Measurements from ENCODE around the gene TNNC2.
A peak's percentile ranks its signal among the peaks of the same experiment; 100 is the strongest.
"Not testable (repeated sequence)": the region's sequence is repeated elsewhere in the genome, so short reads cannot be mapped to it uniquely, and the experiment has no call there.

TNNC2 gene

GRCh38 chr20:45827030-45827652 is at the start of gene TNNC2:
Gene TNNC2 (minus strand): TSS chr20:45827312. CDS start chr20:45827248, 64 bp downstream.
- DNase-seq (ENCODE audit: low spot score) = no peak

DNA sequence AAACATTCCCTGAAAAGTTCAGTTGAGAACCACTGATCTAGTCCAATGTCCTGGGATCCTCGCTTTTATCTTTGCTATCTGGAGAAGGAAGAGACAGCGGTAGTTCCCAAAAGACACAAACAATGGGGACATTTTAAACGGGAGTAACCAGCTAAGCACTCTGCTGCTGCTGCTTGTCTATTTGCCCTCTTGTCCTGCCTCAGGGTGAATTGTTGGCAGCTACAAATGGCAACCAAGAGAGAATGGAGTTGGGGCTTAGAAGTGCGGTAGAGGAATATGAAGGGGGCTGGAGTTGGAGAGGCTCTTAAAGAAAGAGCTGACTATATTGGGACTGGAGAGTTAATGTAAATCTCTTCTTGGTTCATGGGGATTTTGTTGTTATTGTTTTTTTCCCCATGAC is 47.5 kb upstream of the TNNC2 start:
- no peak for DNase-seq (ENCODE audit: low spot score)

GRCh38 chr20:45874104-45874481 is 47.0 kb upstream of the TNNC2 start:
- not testable (repeated sequence) for DNase-seq (ENCODE audit: low spot score)

GRCh38 chr20:45873409-45874103 is 46.4 kb upstream of the TNNC2 start:
- DNase-seq (ENCODE audit: low spot score) = no peak

DNA sequence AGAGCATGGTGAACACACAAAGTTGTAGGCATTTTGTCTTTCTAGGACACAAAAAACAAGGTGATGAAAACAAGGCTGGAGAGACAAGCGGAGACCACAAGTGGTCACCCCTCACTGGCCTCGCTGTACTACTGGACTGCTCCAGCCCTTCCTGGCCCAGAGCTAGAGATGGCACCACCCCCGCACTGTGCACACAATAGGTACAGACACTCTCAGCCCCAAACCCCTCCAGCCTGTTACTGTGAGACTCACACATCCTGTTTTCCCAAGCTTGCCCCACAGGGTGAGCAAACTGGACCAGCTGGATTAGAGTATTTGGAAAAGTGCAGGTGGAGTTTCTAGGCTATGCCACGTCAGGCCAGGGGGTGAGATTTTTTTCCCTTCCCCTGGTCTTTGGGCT is 45.5 kb upstream of the TNNC2 start:
- DNase-seq (ENCODE audit: low spot score) = no peak

DNA sequence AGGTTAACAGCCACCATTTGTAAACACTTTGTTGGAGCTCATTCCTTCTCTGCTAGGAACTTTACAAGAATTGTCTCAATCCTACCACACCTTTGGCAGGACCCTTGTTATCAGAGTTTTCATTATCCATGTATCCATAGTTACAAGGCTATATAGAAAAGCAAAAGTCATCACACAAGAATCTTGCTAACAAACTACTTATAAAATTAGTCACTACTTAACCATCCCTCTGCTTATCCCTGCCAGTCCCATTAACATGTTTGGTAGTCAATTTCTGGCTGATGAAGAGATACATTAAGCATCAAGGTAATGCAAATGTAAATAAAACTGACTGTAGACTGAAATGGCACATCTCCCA is 40.7 kb upstream of the TNNC2 start:
- DNase-seq (ENCODE audit: low spot score) = peak; percentile 80

DNA sequence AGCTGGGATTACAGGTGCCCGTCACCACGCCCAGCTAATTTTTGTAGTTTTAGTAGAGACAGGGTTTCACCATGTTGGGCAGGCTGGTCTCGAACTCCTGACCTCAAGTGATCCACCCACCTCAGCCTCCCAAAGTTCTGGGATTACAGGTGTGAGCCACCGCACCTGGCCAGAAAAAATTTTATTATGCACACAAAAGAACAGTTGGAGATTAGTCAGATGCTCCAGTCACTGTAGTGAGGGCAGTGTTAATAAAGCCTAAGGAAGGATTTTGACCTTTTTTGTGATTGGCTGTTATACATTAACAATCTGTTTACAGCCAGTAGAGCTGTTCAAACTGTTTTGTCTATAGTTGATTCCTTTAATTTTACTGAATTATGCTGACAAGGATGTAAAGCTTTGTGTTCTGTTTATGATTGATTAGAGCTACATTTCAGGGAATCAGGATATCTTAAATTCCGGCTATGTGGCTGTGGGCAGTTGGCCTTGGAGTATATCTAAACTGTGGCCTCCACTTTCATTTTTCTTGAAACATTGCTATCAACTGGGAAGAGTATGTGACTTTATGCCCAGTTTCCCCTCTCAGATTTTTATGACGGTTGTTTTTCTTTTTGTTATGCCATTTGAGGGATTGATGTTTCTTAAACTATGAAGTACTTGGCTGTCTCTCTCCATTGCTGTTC is 40.2 kb upstream of the TNNC2 start:
- DNase-seq (ENCODE audit: low spot score) = no peak

- no peak for DNase-seq (ENCODE audit: low spot score)
Measured at GRCh38 chr20:45866454-45866853, 39.3 kb upstream of the TNNC2 start.

DNA sequence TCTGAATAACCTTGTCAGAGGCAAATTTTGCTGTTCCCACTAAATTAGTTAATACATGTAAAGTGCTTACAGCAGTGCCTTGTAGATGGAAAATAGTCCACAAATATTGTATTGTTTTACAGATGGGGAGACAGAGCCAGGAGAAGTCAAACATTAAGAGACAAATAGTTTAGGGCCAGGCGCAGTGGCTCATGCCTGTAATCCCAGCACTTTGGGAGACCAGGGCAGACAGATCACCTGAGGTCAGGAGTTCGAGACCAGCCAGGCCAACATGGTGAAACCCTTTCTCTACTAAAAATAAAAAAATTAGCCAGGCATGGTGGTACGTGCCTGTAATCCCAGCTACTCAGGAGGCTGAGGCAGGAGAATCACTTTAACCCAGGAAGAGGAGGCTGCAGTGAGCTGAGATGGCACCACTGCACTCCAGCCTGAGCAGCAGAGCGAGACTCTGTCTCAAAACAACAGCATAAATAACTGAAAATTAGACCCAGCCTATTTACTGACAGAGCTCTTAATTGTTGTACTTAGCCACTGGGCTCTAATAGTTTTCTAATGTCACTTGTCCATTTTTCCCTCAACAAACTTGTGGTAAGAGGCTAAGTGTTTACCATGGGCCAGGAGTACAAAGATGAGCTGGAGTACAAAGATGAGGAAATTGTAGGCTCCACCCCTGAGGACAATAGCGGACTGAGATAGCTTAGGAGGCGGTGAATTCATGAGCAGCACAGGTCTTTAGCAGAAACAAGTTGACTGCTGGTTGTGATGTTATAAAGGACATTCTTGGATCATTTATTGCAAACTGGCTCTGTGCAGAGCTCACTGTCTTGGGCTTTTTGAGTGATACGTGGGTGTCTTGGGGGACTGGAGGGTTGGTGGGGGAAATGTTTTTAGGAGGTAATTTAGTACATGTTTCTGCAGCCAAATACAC is 36.7 kb upstream of the TNNC2 start:
- no peak for DNase-seq (ENCODE audit: low spot score)

- DNase-seq (ENCODE audit: low spot score) = no peak
Measured at GRCh38 chr20:45861221-45862075, 34.3 kb upstream of the TNNC2 start.

DNA sequence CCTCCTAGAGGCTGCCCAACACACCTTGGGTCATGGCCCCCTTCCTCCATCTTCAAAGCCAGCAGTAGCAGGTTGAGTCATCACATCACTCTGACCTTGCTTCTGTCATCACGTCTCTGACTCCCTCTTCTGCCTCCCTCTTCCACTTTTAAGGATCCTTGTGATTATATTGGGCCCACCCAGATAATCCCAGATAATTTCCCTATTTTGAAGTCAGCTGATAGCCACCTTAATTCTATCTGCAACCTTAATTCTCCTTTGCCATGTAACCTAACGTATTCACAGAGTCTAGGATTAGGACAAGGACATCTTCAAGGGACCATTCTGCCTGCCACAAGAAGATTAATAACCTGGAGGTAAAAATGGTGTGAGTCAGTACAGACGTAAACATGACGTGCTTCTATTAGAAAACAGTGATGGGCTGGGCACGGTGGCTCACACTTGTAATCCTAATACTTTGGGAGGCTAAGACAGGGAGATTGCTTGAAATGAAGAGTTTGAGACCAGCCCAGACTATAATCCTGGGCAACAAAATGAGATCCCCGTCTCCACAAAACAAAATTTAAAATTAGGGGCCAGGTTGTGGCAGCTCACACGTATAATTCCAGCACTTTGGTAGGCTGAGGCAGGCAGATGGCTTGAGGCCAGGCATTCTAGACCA is 33.6 kb upstream of the TNNC2 start:
- no peak for DNase-seq (ENCODE audit: low spot score)

DNA sequence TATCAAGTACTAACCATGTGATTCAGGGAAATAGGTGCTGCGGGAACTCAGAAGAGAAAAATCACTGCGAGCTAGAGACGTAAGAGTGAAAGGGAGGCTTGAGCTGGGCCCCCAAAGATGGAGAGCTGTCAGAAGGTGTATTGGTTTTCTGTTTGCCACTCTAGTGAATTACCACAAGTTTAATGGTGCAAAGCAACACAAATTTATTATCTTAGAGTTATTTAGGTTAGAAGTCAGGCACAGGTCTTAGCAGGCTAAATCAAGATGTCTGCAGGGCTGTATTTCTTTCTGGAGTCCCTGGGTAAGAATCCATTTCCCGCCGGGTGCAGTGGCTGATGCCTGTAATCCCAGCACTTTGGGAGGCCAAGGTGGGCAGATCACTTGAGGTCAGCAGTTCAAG is 32.8 kb upstream of the TNNC2 start:
- DNase-seq (ENCODE audit: low spot score) = no peak

DNA sequence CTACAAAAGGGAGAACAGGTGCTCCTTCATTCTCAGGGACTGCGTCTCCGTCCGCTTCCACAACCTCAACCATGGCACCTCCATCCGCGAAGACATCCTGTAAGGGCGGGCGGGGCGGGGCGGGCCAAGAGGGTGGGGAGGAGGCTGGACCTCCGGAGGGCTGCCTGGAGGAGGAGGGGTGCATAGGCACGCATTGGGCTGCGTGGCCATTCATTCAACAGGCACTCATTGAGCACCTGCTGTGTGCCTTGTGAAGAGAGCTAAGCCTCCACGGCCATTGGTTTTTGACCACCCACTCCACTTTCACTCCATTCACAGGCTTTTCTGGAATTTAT is 30.7 kb upstream of the TNNC2 start:
- DNase-seq (ENCODE audit: low spot score) = no peak

DNA sequence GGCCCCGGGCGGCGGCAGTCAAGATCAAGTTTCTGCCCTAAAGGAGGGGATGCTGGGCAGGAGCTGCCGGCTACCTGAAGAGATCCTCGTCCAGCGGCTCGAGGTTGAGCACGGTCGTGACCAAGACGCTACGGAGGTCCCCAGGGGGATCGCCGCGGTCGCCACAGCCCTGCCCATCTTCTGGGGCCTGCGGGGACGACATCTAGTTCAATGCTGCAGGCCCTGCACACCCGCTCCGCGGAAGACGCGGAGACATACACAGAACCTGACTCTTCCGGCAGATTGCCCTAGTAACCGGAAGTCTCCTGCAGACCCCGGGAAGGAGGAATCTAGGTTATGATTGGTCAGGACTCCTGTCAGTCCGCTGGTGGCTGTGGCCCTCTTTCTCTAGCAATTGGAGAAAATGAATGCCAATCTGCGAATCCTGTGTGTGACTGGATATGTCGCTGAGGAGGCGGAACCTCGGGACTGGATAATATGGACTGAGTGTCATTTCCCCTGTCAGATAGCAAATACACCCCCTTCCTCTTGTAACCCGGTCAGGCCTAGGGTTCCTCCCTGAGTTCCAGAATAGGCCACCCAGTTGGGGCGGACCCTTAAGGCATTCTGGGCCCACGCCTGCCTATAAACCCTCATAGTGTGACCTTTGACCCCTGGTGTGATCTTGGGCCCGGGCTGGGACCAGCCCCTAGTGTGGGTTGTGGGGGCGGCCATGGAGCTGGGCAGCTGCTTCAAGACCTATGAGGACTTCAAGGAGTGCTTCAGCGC is 30.2 kb upstream of the TNNC2 start, which contains the start of the genes ACOT8 and ZSWIM3:
Gene ACOT8 (minus strand): TSS at position 279 of the 768 bp plus-strand sequence. CDS start 77 bp downstream, at position 202.
Gene ZSWIM3 (plus strand): TSS at position 501 of the 768 bp plus-strand sequence. CDS start 212 bp downstream, at position 713.
- peak; percentile 100 for DNase-seq (ENCODE audit: low spot score)

- no peak for DNase-seq (ENCODE audit: low spot score)
Measured at GRCh38 chr20:45853484-45853883, 26.4 kb upstream of the TNNC2 start.

DNA sequence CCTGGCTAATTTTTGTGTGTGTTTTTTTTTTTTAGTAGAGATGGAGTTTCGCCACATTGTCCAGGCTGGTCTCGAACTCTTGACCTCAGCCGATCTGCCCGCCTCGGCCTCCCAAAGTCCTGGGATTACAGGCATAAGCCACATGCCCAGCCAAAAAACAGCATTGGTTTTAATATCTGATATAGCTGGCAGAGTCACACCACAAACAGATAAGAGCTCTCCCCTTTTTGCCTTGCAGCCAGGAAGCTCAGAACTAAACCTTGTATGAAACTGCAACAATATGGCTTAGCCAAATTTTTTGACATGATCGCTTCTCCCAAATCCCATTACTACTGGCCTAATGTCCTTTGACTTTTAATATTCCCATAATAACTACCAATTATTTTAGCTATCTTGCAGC is 25.2 kb upstream of the TNNC2 start:
- no peak for DNase-seq (ENCODE audit: low spot score)

DNA sequence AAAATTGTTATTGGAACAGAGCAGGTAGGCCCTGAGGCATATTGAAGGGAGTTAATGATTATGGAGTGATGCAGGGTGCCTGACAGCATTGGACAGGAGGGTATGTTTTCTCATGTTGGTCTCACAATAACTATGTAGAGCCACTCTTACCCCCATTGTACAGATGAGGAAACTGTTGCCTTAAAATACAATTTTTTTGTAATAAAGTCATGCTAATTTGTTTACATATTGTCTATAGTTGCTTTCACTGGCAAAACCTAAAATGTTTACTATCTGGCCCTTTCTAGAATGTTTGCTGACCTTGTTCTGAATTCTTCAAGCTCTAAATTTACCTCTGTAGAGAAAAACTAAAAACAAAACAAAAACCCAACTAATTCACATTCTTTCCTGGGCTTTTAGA is 24.4 kb upstream of the TNNC2 start:
- no peak for DNase-seq (ENCODE audit: low spot score)

DNA sequence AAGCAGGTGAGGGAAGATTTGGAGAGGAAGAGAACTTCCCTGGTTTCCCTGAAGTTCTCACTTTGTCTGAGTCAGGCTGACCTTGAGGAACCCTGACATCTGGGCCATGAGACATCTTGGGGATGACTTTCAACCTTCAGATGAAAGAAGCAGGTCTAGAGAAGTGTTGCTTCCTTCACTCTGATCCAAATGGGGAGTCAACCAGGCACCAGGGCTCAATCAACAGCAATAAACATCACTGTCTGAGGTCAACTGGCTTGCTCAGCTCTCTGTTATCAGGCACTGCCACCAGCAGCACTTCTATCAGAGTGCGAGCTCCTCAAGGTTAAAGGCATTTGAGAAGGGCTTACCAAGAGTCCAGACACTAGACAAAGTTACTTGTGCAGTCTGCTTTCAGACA is 23.8 kb upstream of the TNNC2 start:
- DNase-seq (ENCODE audit: low spot score) = no peak

GRCh38 chr20:45850238-45850637 is 23.1 kb upstream of the TNNC2 start:
- no peak for DNase-seq (ENCODE audit: low spot score)

All from AG08395 (cell line).